Esophagus squamous epithelium (tissue), 4 donors: ENCODE data around the gene MAML3. TPM values are rescaled to one million over a fixed set of nuclear protein-coding genes. Genes with fewer than 3 reads are reported as not detected.

Experiments used
- total RNA-seq, 4 donors: library from RNA; depleted of rRNA; stranded (reverse); fragments of >200 nt; gene quantifications; one replicate each; pipeline ENCODE4 v1.1.0, GENCODE V29; 2016

The MAML3 gene
- total RNA-seq, 4 donors from 2014 or later: 6.9 to 14.2 (median 8.9) TPM

Other genes with a start within 250 kb of the MAML3 start
- gene SCOC, start 219.5 kb upstream of the MAML3 start, total RNA-seq: 10 to 100 TPM; 39.1 to 73.6 (median 50.8) TPM